Rectal smooth muscle tissue (tissue), 1 donor: ENCODE data around the gene ABCE1.

Experiments used
- H3K27ac ChIP-seq: one replicate; pipeline ENCODE4 v1.7.0; 2013; ENCODE audit warnings: low read depth, low read length, inconsistent platforms
- H3K27me3 ChIP-seq: one replicate; pipeline ENCODE4 v1.7.0; 2013; ENCODE audit warnings: low read length; ENCODE audit not compliant: control insufficient read depth, insufficient read depth
- H3K36me3 ChIP-seq: one replicate; pipeline ENCODE4 v1.7.0; 2013; ENCODE audit warnings: low read length; ENCODE audit not compliant: control insufficient read depth, insufficient read depth
- H3K4me1 ChIP-seq: one replicate; pipeline ENCODE4 v1.7.0; 2013; ENCODE audit warnings: low read length; ENCODE audit not compliant: control insufficient read depth, insufficient read depth
- H3K4me3 ChIP-seq: one replicate; pipeline ENCODE4 v1.7.0; 2013; ENCODE audit warnings: low read length
- H3K9ac ChIP-seq: one replicate; pipeline ENCODE4 v1.7.0; 2013; ENCODE audit warnings: low read length

The ABCE1 gene

GRCh38 chr4:145097821-145098674, at the start of gene ABCE1, which contains the start of gene ANAPC10:
ABCE1 (plus strand) TSS chr4:145098311; CDS start chr4:145104413, 6,102 bp downstream.
ANAPC10 (minus strand) TSS chr4:145098196; CDS start chr4:145096099, 2,097 bp downstream.
- H3K27me3 ChIP-seq = no peaks in the 10 kb centered on the region
- H3K36me3 ChIP-seq = peaks cover 6% of the 10 kb centered on the region
- peak within 1 kb of the TSS; percentile 76 for H3K9ac ChIP-seq
- peaks cover 13% of the 10 kb centered on the region for H3K4me1 ChIP-seq
- H3K27ac ChIP-seq = peak within 1 kb of the TSS; percentile 81
- H3K4me3 ChIP-seq = peak within 1 kb of the TSS; percentile 67

DNA sequence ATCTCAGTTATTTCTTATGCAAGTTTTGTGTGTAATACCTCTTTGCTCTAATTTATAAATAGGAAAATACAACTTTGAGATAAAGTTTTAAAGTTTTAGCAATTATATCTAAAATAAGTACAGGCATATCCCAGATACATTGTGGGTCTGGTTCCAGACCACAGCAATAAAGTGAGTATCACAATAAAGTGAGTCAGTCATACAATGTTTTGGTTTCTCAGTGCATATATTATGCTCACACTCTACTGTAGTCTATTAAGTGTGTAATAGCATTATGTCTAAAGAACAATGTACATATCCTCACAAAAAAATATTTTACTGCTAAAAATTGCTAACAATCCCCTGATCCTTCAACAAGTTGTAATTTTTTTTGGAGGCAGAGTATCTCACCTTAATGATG, 49.3 kb upstream of the ABCE1 start:
- Histone ChIP-seq H3K36me3 (no peaks in the 10 kb centered on the region), H3K27me3 (no peaks in the 10 kb centered on the region), H3K9ac (no peak overlapping the region), H3K27ac (no peak overlapping the region), H3K4me1 (no peaks in the 10 kb centered on the region), H3K4me3 (no peak overlapping the region)

- Histone ChIP-seq H3K27ac (no peak overlapping the region), H3K4me1 (no peaks in the 10 kb centered on the region), H3K36me3 (no peaks in the 10 kb centered on the region), H3K27me3 (no peaks in the 10 kb centered on the region), H3K4me3 (no peak overlapping the region), H3K9ac (no peak overlapping the region)
Observed at GRCh38 chr4:145049241-145049640, 48.9 kb upstream of the ABCE1 start.

GRCh38 chr4:145055533-145056257, 42.4 kb upstream of the ABCE1 start:
- no peak overlapping the region for H3K27ac ChIP-seq
- H3K4me1 ChIP-seq = no peaks in the 10 kb centered on the region
- no peaks in the 10 kb centered on the region for H3K27me3 ChIP-seq
- no peaks in the 10 kb centered on the region for H3K36me3 ChIP-seq
- H3K4me3 ChIP-seq = no peak overlapping the region
- H3K9ac ChIP-seq = no peak overlapping the region

GRCh38 chr4:145056325-145057130, 41.6 kb upstream of the ABCE1 start:
- Histone ChIP-seq H3K36me3 (no peaks in the 10 kb centered on the region), H3K4me3 (no peak overlapping the region), H3K4me1 (no peaks in the 10 kb centered on the region)

DNA sequence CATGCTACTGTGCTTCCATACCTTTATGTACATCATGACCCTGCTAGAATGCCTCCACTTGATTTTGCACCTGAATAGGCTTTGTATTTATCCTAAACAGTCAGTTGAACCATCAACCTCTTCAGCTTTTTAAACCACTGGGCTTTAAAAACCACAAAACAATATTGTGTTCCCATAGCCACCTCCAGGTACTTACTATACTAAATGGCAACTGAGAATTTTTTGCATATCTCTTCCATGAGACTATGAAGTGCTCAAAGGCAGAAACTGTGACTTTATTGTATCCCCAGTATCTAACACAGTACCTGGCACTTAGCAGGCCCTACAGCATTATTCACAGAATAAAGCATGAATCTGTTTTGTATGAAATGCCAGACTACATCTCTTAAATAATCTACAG, 39.9 kb upstream of the ABCE1 start:
- H3K27ac ChIP-seq = no peak overlapping the region
- no peaks in the 10 kb centered on the region for H3K27me3 ChIP-seq
- H3K36me3 ChIP-seq = no peaks in the 10 kb centered on the region
- H3K4me1 ChIP-seq = no peaks in the 10 kb centered on the region
- no peak overlapping the region for H3K9ac ChIP-seq
- H3K4me3 ChIP-seq = no peak overlapping the region

More at GRCh38 chr4:145056325-145057130, 41.6 kb upstream of the ABCE1 start:
- no peak overlapping the region for H3K27ac ChIP-seq
- H3K27me3 ChIP-seq = no peaks in the 10 kb centered on the region
- H3K9ac ChIP-seq = no peak overlapping the region

DNA sequence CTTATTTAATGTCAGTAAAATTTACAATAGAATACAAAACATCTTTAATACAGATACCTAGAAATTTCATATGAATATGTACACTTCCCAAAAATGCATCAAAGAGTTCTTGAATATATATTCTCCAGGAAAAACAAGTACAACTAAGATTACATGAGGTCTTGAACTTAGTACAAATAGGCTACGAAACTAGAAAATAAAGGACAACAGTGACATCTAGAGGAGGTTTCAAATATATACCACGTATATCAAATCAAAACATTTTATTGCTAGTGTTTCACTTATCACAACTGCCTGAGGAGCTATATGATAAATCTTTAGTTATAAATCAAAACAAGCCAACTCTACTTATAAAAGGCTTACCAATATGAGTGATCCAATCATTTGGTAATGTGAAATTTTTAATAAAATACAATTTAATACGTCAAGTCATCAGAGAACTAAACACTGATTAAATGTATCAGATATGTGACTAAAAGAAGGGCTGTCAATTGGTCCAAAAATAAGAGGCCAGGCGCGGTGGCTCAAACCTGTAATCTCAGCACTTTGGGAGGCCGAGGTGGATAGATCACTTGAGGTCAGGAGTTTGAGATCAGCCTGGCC, 36.7 kb upstream of the ABCE1 start:
- Histone ChIP-seq H3K4me1 (no peaks in the 10 kb centered on the region), H3K27me3 (no peaks in the 10 kb centered on the region), H3K36me3 (no peaks in the 10 kb centered on the region), H3K9ac (no peak overlapping the region), H3K27ac (no peak overlapping the region), H3K4me3 (no peak overlapping the region)

DNA sequence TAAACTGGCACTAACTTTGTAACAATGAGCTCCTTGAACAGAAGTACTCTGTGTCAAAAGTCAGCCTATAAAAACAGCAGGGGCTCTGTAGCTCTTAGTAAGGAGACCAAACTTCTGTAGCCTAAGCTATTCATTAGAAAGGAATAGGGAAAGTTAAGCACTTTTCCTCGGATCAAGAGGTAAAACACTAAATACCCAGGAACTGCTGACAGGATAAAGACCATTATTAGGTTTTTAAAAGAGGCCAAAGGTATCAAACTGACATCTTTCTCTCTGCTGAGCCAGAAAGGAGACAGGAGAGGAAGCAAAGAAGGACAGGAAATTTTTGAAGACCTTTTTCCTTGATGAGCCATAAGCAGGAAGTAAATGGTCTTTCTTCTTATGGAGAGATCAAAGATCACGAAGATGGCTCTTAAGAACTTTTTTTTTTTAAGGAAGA, 32.0 kb upstream of the ABCE1 start:
- Histone ChIP-seq H3K4me1 (no peaks in the 10 kb centered on the region), H3K27me3 (no peaks in the 10 kb centered on the region), H3K36me3 (no peaks in the 10 kb centered on the region), H3K9ac (no peak overlapping the region), H3K4me3 (no peak overlapping the region), H3K27ac (no peak overlapping the region)

GRCh38 chr4:145069361-145069760, 28.8 kb upstream of the ABCE1 start:
- H3K9ac ChIP-seq = no peak overlapping the region
- H3K27me3 ChIP-seq = no peaks in the 10 kb centered on the region
- no peak overlapping the region for H3K27ac ChIP-seq
- no peaks in the 10 kb centered on the region for H3K4me1 ChIP-seq
- H3K36me3 ChIP-seq = no peaks in the 10 kb centered on the region
- H3K4me3 ChIP-seq = no peak overlapping the region

GRCh38 chr4:145071560-145071959, 26.6 kb upstream of the ABCE1 start:
- H3K27me3 ChIP-seq = no peaks in the 10 kb centered on the region
- H3K9ac ChIP-seq = no peak overlapping the region
- no peaks in the 10 kb centered on the region for H3K4me1 ChIP-seq
- H3K27ac ChIP-seq = no peak overlapping the region
- H3K36me3 ChIP-seq = no peaks in the 10 kb centered on the region
- no peak overlapping the region for H3K4me3 ChIP-seq

DNA sequence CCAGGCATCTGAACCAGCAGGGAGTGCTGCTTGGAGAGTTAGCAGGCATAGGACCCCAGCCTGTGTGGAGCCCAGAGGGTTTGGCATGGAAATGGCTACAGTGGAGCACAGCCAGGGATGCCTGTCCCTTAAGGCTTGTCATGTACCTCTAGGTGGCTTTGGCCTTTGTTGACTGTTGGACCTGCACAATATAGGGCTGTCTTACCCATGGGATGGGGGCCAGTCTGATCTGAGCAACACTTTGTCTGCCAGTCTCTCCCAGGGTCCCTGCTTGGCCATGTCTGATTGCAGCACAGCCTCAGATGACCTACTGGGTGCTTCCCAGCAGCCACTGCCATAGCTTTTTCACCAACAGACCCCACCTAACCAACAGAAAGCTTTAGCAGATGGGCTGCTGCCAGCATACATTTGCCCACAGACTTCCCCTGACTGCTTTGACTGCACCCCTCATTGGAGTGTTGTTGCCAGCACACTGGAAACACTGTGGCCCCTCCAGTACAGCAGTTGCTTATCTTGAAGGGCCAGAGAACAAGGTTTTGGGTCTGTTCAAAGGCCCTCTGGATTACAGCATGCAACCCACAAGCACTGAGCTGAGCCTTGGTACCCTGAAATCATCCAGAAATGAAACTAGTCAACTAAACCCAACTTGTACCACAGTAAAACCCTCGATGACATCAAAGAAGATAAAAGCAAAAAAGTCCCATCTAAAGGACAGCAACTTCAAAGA, 22.2 kb upstream of the ABCE1 start:
- H3K4me3 ChIP-seq = no peak overlapping the region
- no peaks in the 10 kb centered on the region for H3K36me3 ChIP-seq
- no peaks in the 10 kb centered on the region for H3K4me1 ChIP-seq
- no peak overlapping the region for H3K27ac ChIP-seq
- no peaks in the 10 kb centered on the region for H3K27me3 ChIP-seq
- no peak overlapping the region for H3K9ac ChIP-seq
